NCI-H146 treated with DMSO at 0.1 percent for 48 hours (cell line): ENCODE data around the gene ACOT4.
A peak's percentile ranks its signal among the peaks of the same experiment; 100 is the strongest.
"Not testable (repeated sequence)": the region's sequence is repeated elsewhere in the genome, so short reads cannot be mapped to it uniquely, and the experiment has no call there.

Source experiments
- DNase-seq: peaks from one replicate; lab custom pipeline; 2025; ENCODE audit not compliant: unreplicated experiment; lab: John Stamatoyannopoulos, UW

ACOT4 gene

GRCh38 chr14:73630009-73630780 lies 38.5 kb downstream of the ACOT4 start:
- DNase-seq = no peak

GRCh38 chr14:73633116-73634010 lies 41.7 kb downstream of the ACOT4 start:
- DNase-seq = no peak

GRCh38 chr14:73634011-73634833 lies 42.5 kb downstream of the ACOT4 start:
- DNase-seq = peak; percentile 41

DNA sequence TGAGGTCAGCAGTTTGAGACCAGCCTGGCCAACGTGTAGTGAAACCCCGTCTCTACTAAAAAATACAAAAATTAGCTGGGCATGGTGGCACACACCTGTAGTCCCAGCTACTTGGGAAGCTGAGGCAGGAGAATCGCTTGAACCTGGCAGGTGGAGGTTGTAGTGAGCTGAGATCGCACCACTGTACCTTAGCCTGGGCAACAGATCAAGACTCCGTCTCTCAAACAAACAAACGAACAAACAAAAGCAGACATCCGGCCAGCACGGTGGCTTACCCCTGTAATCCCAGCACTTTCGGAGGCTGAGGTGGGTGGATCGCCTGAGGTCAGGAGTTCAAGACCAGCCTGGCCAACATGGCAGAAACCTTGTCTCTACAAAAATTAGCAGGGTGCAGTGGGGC lies 44.7 kb downstream of the ACOT4 start:
- not testable (repeated sequence) for DNase-seq

GRCh38 chr14:73637830-73638229 lies 46.2 kb downstream of the ACOT4 start:
- no peak for DNase-seq

GRCh38 chr14:73640796-73641365 lies 49.2 kb downstream of the ACOT4 start:
- DNase-seq = no peak

DNA sequence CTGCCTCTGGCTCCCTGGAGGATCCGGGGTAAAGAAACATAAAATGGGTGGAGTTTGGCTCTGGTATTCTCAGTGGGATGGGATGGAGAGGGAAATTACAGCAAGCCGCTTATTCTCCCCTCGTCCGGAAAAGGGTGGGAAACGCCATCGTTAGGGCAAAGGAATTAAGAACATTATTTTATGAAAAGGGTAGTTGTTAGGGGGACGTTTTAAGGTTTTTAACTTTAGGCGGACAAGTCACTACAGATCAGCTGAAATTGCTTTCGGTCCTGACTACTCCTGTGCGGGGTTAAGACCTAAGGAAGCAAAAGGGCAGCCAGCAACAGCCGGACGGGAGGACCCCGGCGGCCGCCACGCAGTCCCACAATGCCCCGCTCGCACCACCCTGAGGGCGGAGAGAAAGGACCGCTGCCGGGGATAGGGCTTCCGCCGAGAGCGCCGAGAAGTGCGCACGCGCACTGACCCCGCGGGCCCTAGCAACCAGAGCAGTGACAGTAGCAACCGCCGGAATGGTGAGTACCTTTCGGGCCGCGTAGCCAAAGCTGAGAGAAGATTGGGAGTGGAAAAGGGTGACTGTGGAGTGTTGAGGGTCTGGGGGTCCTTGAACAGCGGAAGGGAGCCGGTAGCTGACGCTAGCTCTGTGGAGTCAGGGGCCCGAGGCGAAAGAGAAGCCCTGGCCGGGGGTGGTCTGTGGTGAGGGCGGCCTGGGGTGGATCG lies 53.0 kb downstream of the ACOT4 start, which contains the start of gene DNAL1:
Gene DNAL1 (plus strand): TSS at position 456 of the 717 bp plus-strand sequence. CDS start 54 bp downstream, at position 510.
- peak; percentile 73 for DNase-seq

GRCh38 chr14:73645248-73645610 lies 53.6 kb downstream of the ACOT4 start:
- no peak for DNase-seq
